ENCODE data around the gene PRKCH.

Gene PRKCH

DNA sequence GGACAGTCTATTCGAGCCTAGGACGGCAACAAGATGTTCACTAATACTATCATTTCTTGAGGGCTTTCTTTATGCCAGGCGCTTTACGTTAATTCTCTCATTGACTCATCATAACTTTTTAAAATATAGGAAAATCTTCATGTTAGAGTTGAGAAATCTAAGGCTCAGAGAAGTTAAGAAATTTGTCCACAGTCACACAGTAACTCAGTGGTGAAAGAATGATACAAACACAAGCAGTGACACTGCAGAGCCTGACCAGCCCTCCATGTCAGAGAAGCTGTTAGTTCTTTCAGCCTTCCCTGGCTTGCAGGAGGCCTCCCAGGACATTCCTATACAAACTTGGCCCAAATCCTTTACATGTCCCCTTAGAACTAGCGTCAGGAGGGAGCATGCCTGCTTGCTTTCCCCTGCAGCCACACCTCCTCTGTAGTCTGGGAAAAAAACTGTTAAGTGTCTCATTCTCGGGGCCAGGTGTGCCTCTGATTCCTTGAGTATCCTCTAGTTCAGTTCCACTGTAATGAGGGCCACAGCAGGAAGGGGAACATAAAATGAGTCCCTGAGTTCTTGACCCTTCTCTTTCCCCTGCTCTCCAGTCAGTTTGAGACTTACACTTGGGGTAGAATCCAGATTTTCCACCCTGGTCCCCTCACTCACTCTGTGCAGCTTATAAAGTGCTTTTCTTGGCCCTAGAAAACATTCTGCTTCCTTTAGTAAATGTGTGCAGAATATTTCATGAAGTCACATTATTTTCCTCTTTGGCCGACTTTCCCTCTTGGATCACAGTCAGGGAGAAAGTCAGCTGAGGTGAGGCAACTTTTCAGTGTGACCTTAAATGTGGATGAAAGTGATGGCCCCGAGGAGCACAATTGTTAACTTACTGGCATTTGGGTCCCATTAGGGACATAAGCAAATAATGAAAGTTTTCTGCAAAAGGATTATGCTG is 221.7 kb downstream of the PRKCH start:
- no peak for DNase-seq (ENCODE audit: extremely low read depth, low read depth)
- TF ChIP-seq, protein P1, sequence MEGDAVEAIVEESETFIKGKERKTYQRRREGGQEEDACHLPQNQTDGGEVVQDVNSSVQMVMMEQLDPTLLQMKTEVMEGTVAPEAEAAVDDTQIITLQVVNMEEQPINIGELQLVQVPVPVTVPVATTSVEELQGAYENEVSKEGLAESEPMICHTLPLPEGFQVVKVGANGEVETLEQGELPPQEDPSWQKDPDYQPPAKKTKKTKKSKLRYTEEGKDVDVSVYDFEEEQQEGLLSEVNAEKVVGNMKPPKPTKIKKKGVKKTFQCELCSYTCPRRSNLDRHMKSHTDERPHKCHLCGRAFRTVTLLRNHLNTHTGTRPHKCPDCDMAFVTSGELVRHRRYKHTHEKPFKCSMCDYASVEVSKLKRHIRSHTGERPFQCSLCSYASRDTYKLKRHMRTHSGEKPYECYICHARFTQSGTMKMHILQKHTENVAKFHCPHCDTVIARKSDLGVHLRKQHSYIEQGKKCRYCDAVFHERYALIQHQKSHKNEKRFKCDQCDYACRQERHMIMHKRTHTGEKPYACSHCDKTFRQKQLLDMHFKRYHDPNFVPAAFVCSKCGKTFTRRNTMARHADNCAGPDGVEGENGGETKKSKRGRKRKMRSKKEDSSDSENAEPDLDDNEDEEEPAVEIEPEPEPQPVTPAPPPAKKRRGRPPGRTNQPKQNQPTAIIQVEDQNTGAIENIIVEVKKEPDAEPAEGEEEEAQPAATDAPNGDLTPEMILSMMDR (IDR thresholded peaks at IDR 0.05; ENCODE audit: low read depth, low read length, missing control alignments): no peak
- H3K4me3 ChIP-seq (replicated peaks; ENCODE audit: low read depth, low read length): no peak overlapping the region

DNA sequence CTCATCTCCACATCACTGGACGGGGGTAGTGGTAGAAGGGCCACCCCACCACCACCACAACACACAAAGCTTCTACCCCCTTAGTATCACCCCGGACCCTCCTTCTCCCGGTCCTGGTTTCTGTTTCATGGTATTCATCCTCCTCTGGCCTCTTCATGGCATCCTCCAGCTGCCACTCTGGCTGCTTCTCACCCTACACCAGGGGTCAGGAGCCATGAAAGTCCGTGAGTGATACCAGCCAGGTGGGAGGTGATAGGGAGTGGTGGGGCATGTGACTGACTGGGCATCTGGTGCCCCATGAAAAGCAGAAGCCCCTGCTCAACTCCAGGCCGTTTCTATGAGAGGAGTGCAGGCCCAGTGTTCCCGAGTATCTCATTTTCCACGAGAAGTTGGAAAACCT is 222.6 kb downstream of the PRKCH start:
- TF ChIP-seq, protein P1 (IDR thresholded peaks at IDR 0.05; ENCODE audit: low read depth, low read length, missing control alignments): no peak
- H3K4me3 ChIP-seq (replicated peaks; ENCODE audit: low read depth, low read length): no peak overlapping the region

DNA sequence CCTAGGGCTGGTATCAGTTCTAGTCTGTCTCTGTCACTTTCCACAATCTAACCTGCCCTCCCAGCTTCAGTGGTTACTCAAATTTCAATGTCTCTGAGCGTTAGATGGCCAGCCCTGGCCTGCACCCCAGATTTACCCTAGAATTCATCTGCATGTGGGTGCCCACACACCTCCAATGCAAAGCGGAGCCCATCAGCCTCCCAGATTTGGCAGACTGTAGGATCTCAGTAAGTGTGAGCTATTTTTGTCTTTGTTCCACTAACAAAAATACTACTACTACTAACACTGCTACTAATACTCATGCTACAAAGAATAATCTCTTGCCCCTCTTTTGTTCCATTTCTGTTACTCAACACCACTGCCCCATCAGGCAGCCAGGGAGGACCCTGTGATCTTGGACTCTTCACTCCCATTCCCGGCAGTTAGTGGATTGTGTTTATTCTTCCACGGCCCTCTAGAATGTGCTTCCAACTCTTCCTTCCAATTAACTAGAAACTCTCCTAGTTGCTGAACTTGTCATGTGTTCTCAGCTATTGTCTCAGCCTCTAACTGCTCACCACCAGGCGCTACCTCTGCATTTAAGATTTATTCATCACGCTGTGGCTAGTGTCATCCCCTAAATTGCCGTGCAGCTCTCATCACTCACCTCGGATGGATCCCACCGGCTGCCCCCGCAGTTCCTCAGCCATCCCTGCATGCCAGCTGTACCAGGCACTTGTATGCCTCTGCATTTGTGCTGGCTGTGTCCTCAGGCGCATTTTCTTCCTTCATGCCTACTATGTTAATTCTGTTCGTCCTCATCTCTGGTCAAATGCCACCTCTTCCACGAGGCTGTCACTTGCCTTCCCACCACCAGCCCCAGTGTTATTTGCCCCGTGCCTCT is 223.3 kb downstream of the PRKCH start:
- H3K4me3 ChIP-seq (replicated peaks; ENCODE audit: low read depth, low read length): no peak overlapping the region
- TF ChIP-seq, protein P1 (IDR thresholded peaks at IDR 0.05; ENCODE audit: low read depth, low read length, missing control alignments): no peak

More for the DNA sequence above, 222.6 kb downstream of the PRKCH start:
- DNase-seq (ENCODE audit: extremely low read depth, low read depth): no peak

DNA sequence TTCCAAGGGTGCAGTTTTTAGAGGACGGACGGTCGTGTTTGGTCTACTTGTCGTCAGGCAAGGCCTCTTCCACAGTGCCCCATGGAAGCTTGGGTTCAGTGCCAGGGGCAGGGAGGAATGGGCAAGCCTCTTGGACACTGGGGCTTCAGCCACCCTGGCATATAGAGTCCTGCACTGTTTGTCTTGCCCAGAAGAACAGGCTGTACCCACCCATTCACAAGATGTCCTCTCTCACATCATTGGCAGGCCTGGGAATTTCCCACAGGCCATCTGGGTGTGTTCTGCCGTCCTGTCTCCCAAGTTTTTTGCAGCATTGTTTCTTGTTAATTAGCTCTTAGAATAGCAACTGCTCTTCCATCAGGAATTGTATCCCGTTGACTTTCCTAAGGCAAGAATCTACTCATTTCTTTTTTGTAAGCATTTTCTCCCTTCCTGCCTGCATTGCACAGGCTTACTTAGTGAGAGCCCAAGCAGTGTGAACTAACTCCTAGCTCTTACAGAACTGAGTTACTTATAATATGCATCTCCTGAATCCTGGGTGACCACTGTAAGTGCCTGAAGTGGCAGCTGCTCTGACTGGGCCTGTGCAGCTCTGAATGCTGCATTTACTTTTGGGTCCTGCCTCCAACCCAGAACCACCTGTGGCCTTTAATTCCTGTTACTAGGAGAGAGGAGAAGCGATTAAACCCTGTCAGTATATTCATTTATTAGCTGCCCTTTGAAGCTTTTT is 224.5 kb downstream of the PRKCH start:
- H3K4me3 ChIP-seq (replicated peaks; ENCODE audit: low read depth, low read length): no peak overlapping the region
- TF ChIP-seq, protein P1 (IDR thresholded peaks at IDR 0.05; ENCODE audit: low read depth, low read length, missing control alignments): no peak
- DNase-seq (ENCODE audit: extremely low read depth, low read depth): no peak

More for the DNA sequence above, 223.3 kb downstream of the PRKCH start:
- no peak for DNase-seq (ENCODE audit: extremely low read depth, low read depth)

DNA sequence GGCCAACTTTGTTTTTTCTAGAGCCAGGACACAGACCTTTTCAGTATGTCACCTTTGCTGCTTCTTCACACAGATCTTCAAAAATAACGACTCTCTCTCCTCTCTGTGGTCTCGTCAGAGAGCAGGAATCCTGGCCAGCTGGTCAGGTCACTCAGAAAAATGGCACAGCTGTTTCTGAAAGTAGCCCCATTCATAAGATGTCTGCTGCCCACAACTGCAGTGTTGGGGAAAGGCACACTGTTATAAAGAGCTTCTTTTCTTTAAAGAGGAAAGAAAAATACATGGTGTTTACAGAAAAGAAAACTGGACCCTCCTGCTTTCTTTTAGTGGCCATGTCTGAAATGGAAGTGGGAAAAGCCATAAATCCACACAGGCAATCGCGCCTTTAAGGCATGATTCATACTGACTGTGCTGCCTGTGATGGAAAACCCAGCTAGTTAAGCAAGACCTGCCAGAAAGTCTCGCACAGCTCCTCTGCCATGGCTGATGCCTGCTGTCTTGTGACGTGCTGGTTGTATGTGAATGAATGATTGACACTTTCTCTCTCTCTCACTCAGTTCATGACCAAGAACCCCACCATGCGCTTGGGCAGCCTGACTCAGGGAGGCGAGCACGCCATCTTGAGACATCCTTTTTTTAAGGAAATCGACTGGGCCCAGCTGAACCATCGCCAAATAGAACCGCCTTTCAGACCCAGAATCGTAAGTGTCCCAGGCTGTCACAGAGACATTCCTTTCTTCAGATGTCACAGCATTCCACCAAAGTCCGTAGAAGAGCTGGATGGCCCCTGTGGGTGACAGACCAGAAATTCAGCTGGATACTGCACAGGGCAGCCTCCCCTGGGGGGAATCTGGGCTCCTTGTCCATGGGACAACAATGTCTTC is 226.0 kb downstream of the PRKCH start:
- TF ChIP-seq, protein P1 (IDR thresholded peaks at IDR 0.05; ENCODE audit: low read depth, low read length, missing control alignments): no peak
- no peak for DNase-seq (ENCODE audit: extremely low read depth, low read depth)
- no peak overlapping the region for H3K4me3 ChIP-seq (replicated peaks; ENCODE audit: low read depth, low read length)
